ENCODE data around the gene KRTAP10-7.
"Not testable (repeated sequence)": the region's sequence is repeated elsewhere in the genome, so short reads cannot be mapped to it uniquely, and the experiment has no call there.

KRTAP10-7 gene

GRCh38 chr21:44579833-44580144 is 20.6 kb upstream of the KRTAP10-7 start:
- Histone ChIP-seq H3K36me3 (ENCODE audit: control insufficient read depth, insufficient read depth, low read length) (no peaks in the 10 kb centered on the region), H3K27me3 (ENCODE audit: control insufficient read depth, insufficient read depth, low read length, poor library complexity, severe bottlenecking) (no peaks in the 10 kb centered on the region), H3K27ac (ENCODE audit: insufficient read depth, low read depth, low read length, poor library complexity, severe bottlenecking) (no peak overlapping the region), H3K9me3 (ENCODE audit: control insufficient read depth, low read length) (no peaks in the 10 kb centered on the region), H3K4me1 (ENCODE audit: control insufficient read depth, insufficient read depth, low read length) (peaks cover 5% of the 10 kb centered on the region), H3K4me3 (ENCODE audit: insufficient read depth, low read depth, low read length) (no peak overlapping the region)
- 82 to 86% methylated on average over 7 of the region's 7 CpGs for WGBS, 2 experiments

DNA sequence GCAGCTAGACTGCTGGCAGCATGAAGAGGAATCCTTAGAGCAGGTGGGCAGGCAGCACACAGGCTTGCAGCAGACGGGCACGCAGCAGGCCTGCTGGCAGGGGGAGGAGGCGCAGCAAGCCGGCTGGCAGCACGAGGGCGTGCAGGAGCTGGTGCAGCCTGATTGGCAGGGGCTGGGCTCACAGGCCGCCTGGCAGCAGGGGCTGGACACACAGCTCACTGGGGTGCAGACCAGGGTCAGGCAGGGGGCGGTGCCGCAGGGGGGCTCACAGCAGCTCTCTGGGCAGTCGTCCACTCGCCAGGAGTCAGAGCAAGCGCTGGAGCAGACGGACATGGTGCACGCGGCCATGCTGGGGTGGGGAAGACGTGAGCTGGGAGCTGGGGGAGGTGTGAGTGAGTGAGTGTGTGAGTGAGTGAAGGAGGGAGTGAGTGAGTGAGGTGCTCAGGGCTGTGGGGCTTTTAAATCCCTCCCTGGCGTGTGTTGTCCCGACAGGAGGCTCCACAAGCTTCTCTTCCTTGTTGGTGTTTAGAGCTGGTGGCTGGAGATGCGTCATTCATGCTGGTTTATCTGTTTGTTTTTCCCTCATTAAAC is 20.1 kb upstream of the KRTAP10-7 start, which contains the start of gene KRTAP10-5:
KRTAP10-5 (minus strand) TSS at position 374 of the 591 bp plus-strand sequence; CDS start at position 348, 26 bp downstream.
- H3K9me3 ChIP-seq (ENCODE audit: control insufficient read depth, low read length); H3K27me3 ChIP-seq (ENCODE audit: control insufficient read depth, insufficient read depth, low read length, poor library complexity, severe bottlenecking); H3K36me3 ChIP-seq (ENCODE audit: control insufficient read depth, insufficient read depth, low read length); H3K4me3 ChIP-seq (ENCODE audit: insufficient read depth, low read depth, low read length); H3K4me1 ChIP-seq (ENCODE audit: control insufficient read depth, insufficient read depth, low read length); H3K27ac ChIP-seq (ENCODE audit: insufficient read depth, low read depth, low read length, poor library complexity, severe bottlenecking): not testable (repeated sequence)
- 81 to 83% methylated on average over 19 of the region's 19 CpGs for WGBS, 2 experiments

DNA sequence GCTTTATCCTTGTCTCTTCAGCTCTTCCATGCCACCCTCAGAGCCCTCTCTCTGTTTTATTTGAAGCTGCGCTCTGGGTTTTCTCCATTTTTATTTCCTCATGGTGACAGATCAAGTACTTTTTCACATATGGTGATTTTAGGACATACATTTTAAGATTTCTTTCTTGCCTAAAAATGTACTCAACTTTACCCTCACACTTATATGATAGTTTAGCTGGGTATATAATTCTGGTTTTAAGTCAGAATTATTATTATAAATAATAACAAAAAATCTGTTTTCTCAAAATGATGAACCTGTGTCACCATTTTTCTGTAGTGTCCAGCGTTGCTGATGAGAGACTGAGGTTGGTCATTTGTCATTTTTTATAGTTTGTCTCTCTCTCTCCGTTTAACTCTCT is 19.2 kb upstream of the KRTAP10-7 start:
- H3K9me3 ChIP-seq (ENCODE audit: control insufficient read depth, low read length), result no peaks in the 10 kb centered on the region
- H3K4me3 ChIP-seq (ENCODE audit: insufficient read depth, low read depth, low read length), result no peak overlapping the region
- H3K4me1 ChIP-seq (ENCODE audit: control insufficient read depth, insufficient read depth, low read length), result peaks cover 4% of the 10 kb centered on the region
- no peak overlapping the region for H3K27ac ChIP-seq (ENCODE audit: insufficient read depth, low read depth, low read length, poor library complexity, severe bottlenecking)
- no peaks in the 10 kb centered on the region for H3K36me3 ChIP-seq (ENCODE audit: control insufficient read depth, insufficient read depth, low read length)
- no peaks in the 10 kb centered on the region for H3K27me3 ChIP-seq (ENCODE audit: control insufficient read depth, insufficient read depth, low read length, poor library complexity, severe bottlenecking)
- 93 to 97% methylated on average over 3 of the region's 3 CpGs for WGBS, 2 experiments

GRCh38 chr21:44582055-44582454 is 18.3 kb upstream of the KRTAP10-7 start:
- peaks cover 4% of the 10 kb centered on the region for H3K4me1 ChIP-seq (ENCODE audit: control insufficient read depth, insufficient read depth, low read length)
- no peaks in the 10 kb centered on the region for H3K36me3 ChIP-seq (ENCODE audit: control insufficient read depth, insufficient read depth, low read length)
- H3K27ac ChIP-seq (ENCODE audit: insufficient read depth, low read depth, low read length, poor library complexity, severe bottlenecking), result no peak overlapping the region
- WGBS, 2 experiments, result 88 to 89% methylated on average over 15 of the region's 15 CpGs
- H3K9me3 ChIP-seq (ENCODE audit: control insufficient read depth, low read length), result no peaks in the 10 kb centered on the region
- no peak overlapping the region for H3K4me3 ChIP-seq (ENCODE audit: insufficient read depth, low read depth, low read length)
- no peaks in the 10 kb centered on the region for H3K27me3 ChIP-seq (ENCODE audit: control insufficient read depth, insufficient read depth, low read length, poor library complexity, severe bottlenecking)

DNA sequence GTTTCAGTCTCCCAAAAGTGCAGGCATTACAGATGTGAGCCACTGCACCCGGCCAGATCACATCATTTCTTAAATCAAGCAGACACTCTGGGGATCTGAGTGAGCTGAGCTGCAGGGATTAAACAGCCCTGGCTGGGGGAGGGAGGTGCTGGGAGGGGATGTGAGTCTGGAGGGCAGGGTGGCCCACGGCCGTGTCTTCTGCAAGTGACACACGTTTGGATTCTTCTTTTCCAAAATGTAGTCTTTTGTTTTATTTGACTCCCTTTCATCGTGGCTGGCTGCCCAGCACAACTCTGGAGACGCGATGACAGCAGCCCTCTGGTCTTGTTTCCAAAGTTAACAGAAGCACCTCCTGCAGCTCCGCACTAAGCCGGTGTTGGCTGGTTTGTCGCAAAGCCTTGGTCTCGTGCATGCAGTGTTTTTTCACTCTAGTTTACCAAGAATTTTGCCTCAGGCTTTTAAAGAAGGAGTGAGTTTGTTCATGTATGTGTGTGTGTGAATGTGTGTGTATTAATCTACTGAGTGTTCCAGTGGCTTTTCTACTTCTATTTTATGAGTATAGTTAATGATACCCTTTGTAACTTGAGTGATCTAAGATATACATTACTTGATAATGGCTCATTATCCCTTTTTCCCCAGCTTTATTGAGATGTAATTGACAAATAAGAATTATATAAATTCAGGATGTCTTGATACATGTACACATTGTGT is 17.2 kb upstream of the KRTAP10-7 start:
- Histone ChIP-seq H3K27me3 (ENCODE audit: control insufficient read depth, insufficient read depth, low read length, poor library complexity, severe bottlenecking) (no peaks in the 10 kb centered on the region), H3K27ac (ENCODE audit: insufficient read depth, low read depth, low read length, poor library complexity, severe bottlenecking) (peak overlapping the region; percentile 50), H3K36me3 (ENCODE audit: control insufficient read depth, insufficient read depth, low read length) (no peaks in the 10 kb centered on the region), H3K4me1 (ENCODE audit: control insufficient read depth, insufficient read depth, low read length) (peaks cover 4% of the 10 kb centered on the region), H3K9me3 (ENCODE audit: control insufficient read depth, low read length) (no peaks in the 10 kb centered on the region), H3K4me3 (ENCODE audit: insufficient read depth, low read depth, low read length) (no peak overlapping the region)
- 21 to 23% methylated on average over 11 of the region's 11 CpGs for WGBS, 2 experiments

DNA sequence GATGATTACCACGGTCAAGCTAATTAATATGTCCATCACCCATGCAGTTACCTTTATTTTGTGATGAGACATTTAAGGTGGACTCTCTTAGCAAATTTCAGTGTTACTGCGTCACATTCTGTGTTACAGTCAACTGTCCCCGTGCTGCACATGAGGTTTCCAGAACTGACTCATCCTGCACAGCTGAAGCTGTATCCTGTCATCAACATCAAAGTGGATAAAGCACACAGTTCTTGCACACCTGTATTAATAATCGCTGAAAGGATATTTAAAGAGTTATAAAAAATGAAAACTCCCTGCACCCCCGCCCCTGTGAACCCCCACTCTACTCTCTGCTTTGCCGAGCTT is 16.6 kb upstream of the KRTAP10-7 start:
- no peaks in the 10 kb centered on the region for H3K36me3 ChIP-seq (ENCODE audit: control insufficient read depth, insufficient read depth, low read length)
- no peak overlapping the region for H3K27ac ChIP-seq (ENCODE audit: insufficient read depth, low read depth, low read length, poor library complexity, severe bottlenecking)
- no peaks in the 10 kb centered on the region for H3K9me3 ChIP-seq (ENCODE audit: control insufficient read depth, low read length)
- H3K4me3 ChIP-seq (ENCODE audit: insufficient read depth, low read depth, low read length), result no peak overlapping the region
- WGBS, 2 experiments, result 93% methylated on average over 5 to 6 of the region's 6 CpGs
- no peaks in the 10 kb centered on the region for H3K27me3 ChIP-seq (ENCODE audit: control insufficient read depth, insufficient read depth, low read length, poor library complexity, severe bottlenecking)
- H3K4me1 ChIP-seq (ENCODE audit: control insufficient read depth, insufficient read depth, low read length), result peaks cover 4% of the 10 kb centered on the region

GRCh38 chr21:44585892-44586291 is 14.5 kb upstream of the KRTAP10-7 start:
- H3K36me3 ChIP-seq (ENCODE audit: control insufficient read depth, insufficient read depth, low read length), result no peaks in the 10 kb centered on the region
- H3K27me3 ChIP-seq (ENCODE audit: control insufficient read depth, insufficient read depth, low read length, poor library complexity, severe bottlenecking), result no peaks in the 10 kb centered on the region
- H3K9me3 ChIP-seq (ENCODE audit: control insufficient read depth, low read length), result no peaks in the 10 kb centered on the region
- no peak overlapping the region for H3K27ac ChIP-seq (ENCODE audit: insufficient read depth, low read depth, low read length, poor library complexity, severe bottlenecking)
- no peak overlapping the region for H3K4me3 ChIP-seq (ENCODE audit: insufficient read depth, low read depth, low read length)
- peaks cover 4% of the 10 kb centered on the region for H3K4me1 ChIP-seq (ENCODE audit: control insufficient read depth, insufficient read depth, low read length)
- WGBS, 2 experiments, result 91 to 95% methylated on average over 3 of the region's 3 CpGs

DNA sequence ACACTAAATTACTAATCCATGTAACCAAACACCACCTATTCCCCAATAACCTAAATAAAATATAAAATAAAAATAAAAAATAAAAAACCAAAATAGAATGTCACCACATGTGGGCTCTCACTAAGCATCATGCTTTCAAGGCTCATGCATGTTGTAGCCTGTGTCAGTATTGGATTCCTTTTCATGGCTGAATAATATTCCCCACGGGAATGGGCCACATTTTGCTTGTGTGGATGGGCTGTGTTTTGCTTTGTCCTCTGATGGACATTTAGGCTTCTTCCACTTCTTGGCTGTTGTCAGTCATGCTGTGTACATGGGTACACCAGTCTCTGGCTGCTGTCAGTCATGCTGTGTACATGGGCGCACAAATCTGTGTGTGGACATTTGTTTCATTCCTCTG is 11.3 kb upstream of the KRTAP10-7 start:
- no peak overlapping the region for H3K27ac ChIP-seq (ENCODE audit: insufficient read depth, low read depth, low read length, poor library complexity, severe bottlenecking)
- H3K4me1 ChIP-seq (ENCODE audit: control insufficient read depth, insufficient read depth, low read length), result peaks cover 13% of the 10 kb centered on the region
- no peak overlapping the region for H3K4me3 ChIP-seq (ENCODE audit: insufficient read depth, low read depth, low read length)
- no peaks in the 10 kb centered on the region for H3K9me3 ChIP-seq (ENCODE audit: control insufficient read depth, low read length)
- no peaks in the 10 kb centered on the region for H3K36me3 ChIP-seq (ENCODE audit: control insufficient read depth, insufficient read depth, low read length)
- WGBS, 2 experiments, result 95 to 98% methylated on average over 2 of the region's 2 CpGs
- H3K27me3 ChIP-seq (ENCODE audit: control insufficient read depth, insufficient read depth, low read length, poor library complexity, severe bottlenecking), result no peaks in the 10 kb centered on the region

GRCh38 chr21:44589586-44590305 is 10.7 kb upstream of the KRTAP10-7 start:
- Histone ChIP-seq H3K4me3 (ENCODE audit: insufficient read depth, low read depth, low read length) (no peak overlapping the region), H3K9me3 (ENCODE audit: control insufficient read depth, low read length) (no peaks in the 10 kb centered on the region), H3K27ac (ENCODE audit: insufficient read depth, low read depth, low read length, poor library complexity, severe bottlenecking) (no peak overlapping the region), H3K27me3 (ENCODE audit: control insufficient read depth, insufficient read depth, low read length, poor library complexity, severe bottlenecking) (no peaks in the 10 kb centered on the region), H3K36me3 (ENCODE audit: control insufficient read depth, insufficient read depth, low read length) (no peaks in the 10 kb centered on the region), H3K4me1 (ENCODE audit: control insufficient read depth, insufficient read depth, low read length) (peaks cover 12% of the 10 kb centered on the region)
- 93% methylated on average over 24 of the region's 24 CpGs for WGBS, 2 experiments

GRCh38 chr21:44590311-44590721 is 10.1 kb upstream of the KRTAP10-7 start:
- 93 to 94% methylated on average over 10 of the region's 10 CpGs for WGBS, 2 experiments
- Histone ChIP-seq H3K4me3 (ENCODE audit: insufficient read depth, low read depth, low read length) (no peak overlapping the region), H3K36me3 (ENCODE audit: control insufficient read depth, insufficient read depth, low read length) (no peaks in the 10 kb centered on the region), H3K9me3 (ENCODE audit: control insufficient read depth, low read length) (no peaks in the 10 kb centered on the region), H3K27ac (ENCODE audit: insufficient read depth, low read depth, low read length, poor library complexity, severe bottlenecking) (no peak overlapping the region), H3K27me3 (ENCODE audit: control insufficient read depth, insufficient read depth, low read length, poor library complexity, severe bottlenecking) (no peaks in the 10 kb centered on the region), H3K4me1 (ENCODE audit: control insufficient read depth, insufficient read depth, low read length) (peaks cover 12% of the 10 kb centered on the region)

All from ectodermal cell (in vitro differentiated cells).